GM19395 (cell line): ENCODE data around the gene SSTR5.

Experiments
- ATAC-seq: cut with Tn5 transposase; IDR thresholded peaks from one replicate; pipeline ENCODE4 v1.9.1; 2021; ENCODE audit warnings: mild to moderate bottlenecking, moderate library complexity; ENCODE audit not compliant: unreplicated experiment

Gene SSTR5

DNA sequence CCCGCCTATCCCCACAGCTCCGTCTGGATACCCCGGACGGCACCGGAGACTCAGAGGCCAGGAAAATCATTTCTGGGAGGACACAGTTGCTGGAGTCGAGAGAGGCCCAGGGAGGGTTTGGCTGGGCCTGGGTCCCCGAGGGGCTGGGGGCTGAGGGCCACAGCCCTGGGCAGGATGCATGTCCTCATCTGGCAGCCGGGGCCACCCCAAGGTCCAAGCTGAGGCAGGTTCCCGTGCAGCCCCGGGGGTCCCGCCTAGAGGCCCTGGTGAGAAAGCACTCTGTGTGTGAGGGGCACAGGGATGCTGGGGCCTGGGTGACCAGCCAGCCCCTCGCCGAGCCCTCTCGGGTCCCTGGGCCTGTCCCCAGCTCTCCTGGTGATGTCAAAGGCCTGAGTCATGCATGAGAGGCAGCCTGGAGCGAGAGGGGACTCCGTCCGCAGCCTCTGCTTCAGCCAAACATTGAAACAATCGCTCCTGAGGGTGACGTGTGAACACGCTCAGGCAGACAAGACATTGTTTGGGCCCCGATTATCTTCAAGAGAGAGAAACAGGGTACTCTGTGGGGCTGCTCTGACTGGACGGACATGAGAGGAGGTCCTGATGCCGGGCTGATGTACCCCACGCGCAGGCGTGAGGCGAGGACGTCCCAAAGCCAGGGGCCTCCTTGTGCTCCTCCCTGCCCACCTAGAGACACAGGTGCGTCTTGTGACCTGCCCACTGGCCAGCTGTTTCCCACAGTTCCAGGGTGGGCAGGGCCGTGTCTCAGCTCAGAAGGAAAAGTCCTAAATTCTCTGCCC lies 49.3 kb downstream of the SSTR5 start:
- ATAC-seq: no peak

- ATAC-seq: no peak
Measured at GRCh38 chr16:1122398-1122765, 49.8 kb downstream of the SSTR5 start.

DNA sequence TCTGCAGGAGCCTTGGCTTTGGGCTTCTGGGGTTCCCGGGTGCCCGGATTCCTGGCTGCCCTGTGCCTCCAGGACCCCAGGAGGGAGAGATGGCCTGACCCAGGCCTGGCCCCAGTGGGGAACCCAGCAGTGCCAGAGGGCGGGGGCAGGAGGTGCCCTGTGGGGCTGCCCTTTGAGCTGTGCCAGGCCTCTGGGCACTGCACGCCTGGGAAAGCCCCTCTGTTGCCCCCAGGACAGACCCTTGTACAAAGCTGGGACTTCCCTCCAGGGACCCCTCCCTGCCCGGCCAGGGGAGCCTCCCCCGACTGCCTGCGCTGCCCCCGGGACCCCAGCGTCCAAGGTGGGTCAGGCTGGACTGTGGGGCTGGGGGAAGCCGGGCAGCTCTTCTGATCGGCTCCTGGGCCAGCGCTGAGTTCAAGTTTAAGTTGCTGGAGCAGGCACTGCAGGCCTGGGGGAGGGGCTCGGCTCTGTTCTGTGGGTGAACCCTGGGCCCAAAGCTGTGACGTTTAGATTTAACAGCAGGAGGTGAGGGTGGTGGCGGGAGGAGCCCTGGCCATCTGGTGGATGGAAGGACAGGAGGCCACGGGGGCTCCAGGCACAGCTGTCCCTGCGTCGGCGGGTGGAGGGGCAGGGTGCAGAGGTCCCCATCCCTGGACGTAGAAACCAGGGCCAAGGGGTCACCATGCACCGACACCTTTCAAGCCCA lies 51.1 kb downstream of the SSTR5 start:
- no peak for ATAC-seq

GRCh38 chr16:1124291-1124690 lies 51.7 kb downstream of the SSTR5 start:
- no peak for ATAC-seq

- no peak for ATAC-seq
Measured at GRCh38 chr16:1124795-1125194, 52.2 kb downstream of the SSTR5 start.

GRCh38 chr16:1125471-1125870 lies 52.9 kb downstream of the SSTR5 start:
- ATAC-seq: no peak

DNA sequence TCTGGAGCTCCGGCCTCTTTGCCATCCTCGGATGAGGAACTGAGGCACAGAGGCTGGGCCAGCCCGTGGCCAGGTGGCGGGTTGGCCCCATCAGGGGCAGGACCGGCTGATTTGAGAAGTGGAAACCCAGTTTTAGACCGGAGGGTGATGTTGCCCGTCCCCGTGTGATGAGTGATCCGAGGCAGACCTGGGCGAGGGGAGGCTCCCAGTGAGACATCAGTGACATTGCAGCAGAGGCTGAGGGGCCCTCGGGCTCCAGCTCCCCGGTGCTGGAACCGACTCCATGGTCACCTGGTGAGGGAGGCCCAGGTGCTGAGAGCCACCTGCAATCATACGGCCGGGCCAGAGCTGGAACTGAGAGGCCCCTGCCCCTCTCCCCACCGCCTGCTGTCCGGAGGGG lies 53.5 kb downstream of the SSTR5 start:
- ATAC-seq: no peak

DNA sequence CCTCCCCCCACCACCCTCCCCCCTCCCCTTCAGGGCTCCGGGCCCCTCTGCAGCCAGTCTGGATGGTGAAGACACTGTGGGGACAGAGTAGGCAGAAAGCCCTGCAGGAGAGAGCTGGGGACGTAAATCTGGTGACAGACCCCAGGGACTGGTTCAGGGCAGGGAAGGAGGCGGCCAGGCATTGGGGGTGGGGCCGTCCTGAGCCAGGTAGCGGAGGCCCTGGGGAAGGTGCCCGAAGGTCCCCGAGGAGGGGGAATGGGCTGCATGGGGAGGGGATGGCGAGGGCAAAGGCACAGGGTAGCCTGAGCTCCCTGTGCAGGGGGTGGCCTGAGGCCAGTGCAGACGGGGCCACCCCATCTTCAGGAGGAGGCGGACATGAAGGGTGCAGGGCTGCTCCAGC lies 54.0 kb downstream of the SSTR5 start:
- no peak for ATAC-seq

- ATAC-seq: no peak
Measured at GRCh38 chr16:1127101-1127500, 54.6 kb downstream of the SSTR5 start.

- ATAC-seq: no peak
Measured at GRCh38 chr16:1127971-1128715, 55.6 kb downstream of the SSTR5 start.

DNA sequence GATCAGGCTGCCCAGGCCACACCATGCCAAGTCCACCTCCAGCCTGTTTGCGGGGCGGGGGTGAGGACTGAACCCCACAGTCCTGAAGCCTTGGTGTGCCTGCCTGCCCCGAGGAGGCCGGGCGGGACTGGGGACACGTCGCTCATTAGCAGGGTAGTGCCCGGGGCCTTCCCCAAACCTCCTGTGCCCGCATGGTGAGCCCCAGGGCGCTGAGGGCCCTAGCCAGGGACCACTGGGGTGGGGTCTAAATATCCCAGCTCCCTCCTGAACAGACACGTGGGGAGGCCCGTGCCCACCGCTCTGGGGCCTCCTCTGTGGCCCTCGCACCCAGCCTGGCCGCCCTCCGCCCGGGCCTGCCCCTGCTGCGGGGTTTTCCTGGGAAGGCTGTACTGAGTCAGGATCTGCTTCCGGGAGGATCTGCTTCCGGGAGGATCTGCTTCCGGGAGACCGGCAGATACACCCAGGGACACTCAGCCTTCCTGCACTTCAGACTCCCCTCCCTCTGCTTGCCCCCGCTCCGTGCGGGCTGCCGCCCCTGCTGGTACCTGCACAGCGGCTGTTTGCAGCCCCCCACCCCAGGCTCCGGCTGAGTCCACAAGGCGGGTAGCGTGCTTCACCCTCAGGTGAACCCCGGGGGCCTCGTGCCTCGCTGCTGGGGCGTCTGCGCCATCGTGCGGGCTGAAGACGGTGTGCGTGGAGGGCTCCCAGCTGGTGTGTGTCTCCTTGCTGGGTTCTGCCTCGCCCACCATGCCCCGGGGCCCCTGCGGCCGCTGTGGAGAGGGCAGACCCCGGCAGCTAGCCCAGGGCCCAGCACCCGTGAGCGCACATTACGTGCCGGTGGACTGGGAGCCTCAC lies 56.8 kb downstream of the SSTR5 start:
- no peak for ATAC-seq

- no peak for ATAC-seq
Measured at GRCh38 chr16:1130382-1130781, 57.8 kb downstream of the SSTR5 start.
